IMR-90 (cell line): Measurements from ENCODE around the gene F11. TPM values are rescaled to one million over a fixed set of nuclear protein-coding genes. Genes with fewer than 3 reads are reported as not detected.

Source experiments
- ATAC-seq: fragments of 200-7000 bp; cut with Tn5 transposase; 2 replicates; pipeline ENCODE4 v1.9.1; 2020; ENCODE audit warnings: low read depth, mild to moderate bottlenecking, moderate library complexity
- BruUV-seq: library from RNA; stranded (reverse); fragments of 400-500 nt; replicated peaks from 2 replicates; lab custom pipeline; 2021; lab: Mats Ljungman, UMichigan
- CTCF ChIA-PET: fragments of 300-600 bp; formaldehyde crosslinking; extraction: SDS; loops from one replicate; lab custom pipeline; 2021; ENCODE audit warnings: antibody characterized with exemption; lab: Yijun Ruan, JAX
- POLR2A ChIA-PET: fragments of 300-600 bp; sonication (Branson Sonifier 250); formaldehyde crosslinking; loops from one replicate; lab custom pipeline; 2022; ENCODE audit warnings: antibody characterized with exemption; ENCODE audit not compliant: unreplicated experiment; lab: Charles Lee
- DNase-seq: peaks from one replicate; pipeline ENCODE4 v3.0.0; 2013
- H2AFZ ChIP-seq: replicated peaks from 2 replicates; pipeline ENCODE3; 2013; ENCODE audit warnings: low read length, mild to moderate bottlenecking; ENCODE audit not compliant: poor library complexity
- H2AK5ac ChIP-seq: 2 replicates; pipeline ENCODE4 v1.6.1; 2013; ENCODE audit warnings: low read depth, low read length, inconsistent platforms
- H2AK9ac ChIP-seq: replicated peaks from 2 replicates; pipeline ENCODE3; 2013; ENCODE audit warnings: mild to moderate bottlenecking, low read depth, low read length, moderate library complexity; ENCODE audit not compliant: poor library complexity
- H2BK120ac ChIP-seq: 2 replicates; pipeline ENCODE4 v1.6.1; 2013; ENCODE audit warnings: low read depth, low read length, inconsistent platforms
- H2BK15ac ChIP-seq: 3 replicates; pipeline ENCODE4 v1.6.1; 2013; ENCODE audit warnings: low read depth, low read length, inconsistent platforms
- H2BK20ac ChIP-seq: 2 replicates; pipeline ENCODE4 v1.6.1; 2013; ENCODE audit warnings: low read depth, mild to moderate bottlenecking, inconsistent platforms, low read length, moderate library complexity
- H2BK5ac ChIP-seq: 2 replicates; pipeline ENCODE4 v1.6.1; 2013; ENCODE audit warnings: mild to moderate bottlenecking, low read depth, low read length, inconsistent platforms; ENCODE audit not compliant: poor library complexity, severe bottlenecking
- H3K14ac ChIP-seq: replicated peaks from 2 replicates; pipeline ENCODE4 v1.6.1; 2013; ENCODE audit warnings: low read depth, low read length, inconsistent platforms
- H3K18ac ChIP-seq: 2 replicates; pipeline ENCODE4 v1.6.1; 2013; ENCODE audit warnings: low read depth, low read length, control low read depth
- H3K23ac ChIP-seq: 2 replicates; pipeline ENCODE4 v1.6.1; 2013; ENCODE audit warnings: low read depth, low read length, inconsistent platforms
- H3K27ac ChIP-seq: 2 replicates; pipeline ENCODE4 v1.5.1; 2013; ENCODE audit warnings: mild to moderate bottlenecking, control low read depth, low read length; ENCODE audit not compliant: insufficient read depth
- H3K27me3 ChIP-seq: 2 replicates; pipeline ENCODE4 v1.6.1; 2013; ENCODE audit warnings: low read length; ENCODE audit not compliant: control insufficient read depth, insufficient read depth
- H3K36me3 ChIP-seq: 2 replicates; pipeline ENCODE4 v1.6.1; 2013; ENCODE audit warnings: low read length, mixed read lengths; ENCODE audit not compliant: control insufficient read depth, insufficient read depth
- H3K4ac ChIP-seq: 2 replicates; pipeline ENCODE4 v1.6.1; 2013; ENCODE audit warnings: low read depth, low read length, inconsistent platforms
- H3K4me1 ChIP-seq: 2 replicates; pipeline ENCODE4 v1.6.1; 2013; ENCODE audit warnings: low read length, mixed read lengths; ENCODE audit not compliant: control insufficient read depth, insufficient read depth
- H3K4me2 ChIP-seq: 2 replicates; pipeline ENCODE4 v1.6.1; 2013; ENCODE audit warnings: low read depth, mild to moderate bottlenecking, control low read depth, low read length, moderate library complexity
- H3K4me3 ChIP-seq: 2 replicates; pipeline ENCODE4 v1.5.1; 2013; ENCODE audit warnings: low read depth, mild to moderate bottlenecking, control low read depth, low read length, moderate library complexity; ENCODE audit not compliant: insufficient read depth
- H3K56ac ChIP-seq: 2 replicates; pipeline ENCODE4 v1.6.1; 2013; ENCODE audit warnings: low read length, inconsistent platforms; ENCODE audit not compliant: insufficient read depth; ENCODE audit errors: extremely low read depth
- H3K79me1 ChIP-seq, 2 experiments: 2 replicates each; pipeline ENCODE4 v1.6.1; 2013; ENCODE audit warnings: low read length in 2 of 2, inconsistent platforms in 1 of 2, low read depth in 1 of 2
- H3K9ac ChIP-seq: 2 replicates; pipeline ENCODE4 v1.6.1; 2013; ENCODE audit warnings: low read depth, low read length, control low read depth
- H3K9me1 ChIP-seq: 2 replicates; pipeline ENCODE4 v1.6.1; 2013; ENCODE audit warnings: low read length, inconsistent platforms; ENCODE audit not compliant: insufficient read depth
- H3K9me3 ChIP-seq: 2 replicates; pipeline ENCODE4 v1.6.1; 2013; ENCODE audit warnings: low read length; ENCODE audit not compliant: control insufficient read depth, insufficient read depth
- H4K20me1 ChIP-seq: 2 replicates; pipeline ENCODE4 v1.6.1; 2013; ENCODE audit warnings: low read length, inconsistent platforms; ENCODE audit not compliant: insufficient read depth
- H4K5ac ChIP-seq: 2 replicates; pipeline ENCODE4 v1.6.1; 2013; ENCODE audit warnings: mild to moderate bottlenecking, low read depth, low read length, control low read depth
- H4K8ac ChIP-seq, 2 experiments: 2 replicates each; pipeline ENCODE4 v1.6.1; 2013; ENCODE audit warnings: low read depth in 2 of 2, low read length in 2 of 2, control low read depth in 1 of 2, inconsistent platforms in 1 of 2
- H4K91ac ChIP-seq: 2 replicates; pipeline ENCODE4 v1.6.1; 2013; ENCODE audit warnings: low read depth, low read length, inconsistent platforms; ENCODE audit not compliant: insufficient read depth
- BHLHE40 ChIP-seq: fragments of 150-350 bp; IDR thresholded peaks from 2 replicates; pipeline ENCODE4 v1.6.1; 2016; ENCODE audit warnings: mild to moderate bottlenecking, low read depth, low read length
- CHD1 ChIP-seq: IDR thresholded peaks from 2 replicates; pipeline ENCODE4 v1.6.1; 2012; ENCODE audit warnings: low read depth, low read length, improper control_type of control experiment
- MAZ ChIP-seq: IDR thresholded peaks from 2 replicates; pipeline ENCODE4 v1.6.1; 2012; ENCODE audit warnings: low read depth, mild to moderate bottlenecking, low read length, improper control_type of control experiment, moderate library complexity, borderline replicate concordance
- NFE2L2 ChIP-seq: fragments of 150-350 bp; IDR thresholded peaks from 2 replicates; pipeline ENCODE4 v1.6.1; 2016; ENCODE audit warnings: low read depth, mild to moderate bottlenecking, low read length
- RAD21 ChIP-seq: IDR thresholded peaks from 2 replicates; pipeline ENCODE4 v1.6.1; 2012; ENCODE audit warnings: low read length, improper control_type of control experiment
- RFX5 ChIP-seq: IDR thresholded peaks from 2 replicates; pipeline ENCODE4 v1.8.0; 2012; ENCODE audit warnings: low read depth, mild to moderate bottlenecking, low read length, moderate library complexity
- SMC3 ChIP-seq: fragments of 150-350 bp; IDR thresholded peaks from 2 replicates; pipeline ENCODE4 v1.6.1; 2016; ENCODE audit warnings: low read depth, mild to moderate bottlenecking, antibody characterized with exemption, low read length, moderate library complexity
- USF2 ChIP-seq: fragments of 150-350 bp; IDR thresholded peaks from 2 replicates; pipeline ENCODE4 v1.6.1; 2017; ENCODE audit warnings: mild to moderate bottlenecking, antibody characterized with exemption, low read length, low read depth
- WGBS, 2 experiments: methylation state at CpG; one replicate each; pipeline versions ENCODE4 v1.1.5 to v1.1.7; 2013; ENCODE audit warnings: missing lambda C conversion rate in 2 of 2; ENCODE audit not compliant: insufficient read length in 1 of 2; ENCODE audit errors: extremely low coverage in 2 of 2; 5-methylcytosine and 5-hydroxymethylcytosine counted together
- dilution Hi-C: fragments of 300-500 bp; cut with HindIII; formaldehyde crosslinking; loops from one replicate; pipeline ENCODE4 v1.14.3; 2018; ENCODE audit warnings: low sequenced_read_pairs; ENCODE audit not compliant: unreplicated experiment
- in situ Hi-C: fragments of 300-500 bp; cut with MboI; formaldehyde crosslinking; loops from 3 replicates; pipeline ENCODE4 v1.14.3; 2019; ENCODE audit warnings: low sequenced_read_pairs, inconsistent platforms, mixed read lengths
- intact Hi-C: fragments of 100-400 bp; cut with micrococcal nuclease; formaldehyde crosslinking; loops from 2 replicates; pipeline ENCODE4 v1.10.0; 2022
- polyA plus RNA-seq, 3 experiments: library from polyadenylated mRNA; depleted of rRNA; stranded (reverse); fragments of >200 nt; gene quantifications; 2 replicates each; pipeline ENCODE4 v1.2.3, GENCODE V29; 2012; ENCODE audit warnings: low replicate concordance in 1 of 3
- total RNA-seq: library from RNA; depleted of rRNA; stranded (reverse); fragments of >200 nt; gene quantifications from 2 replicates; pipeline ENCODE4 v1.2.3, GENCODE V29; 2012

F11 gene
- total and polyA plus RNA-seq, 2 of the 4 experiments (the other 2 are of a cell fraction): not detected

GRCh38 chr4:186286581-186286980 lies 20.6 kb downstream of the F11 start:
- no peak overlapping the region for H3K4ac ChIP-seq
- H3K14ac ChIP-seq: no peak overlapping the region
- no peak overlapping the region for H3K27ac ChIP-seq
- H3K36me3 ChIP-seq: no peaks in the 10 kb centered on the region
- H3K9me1 ChIP-seq: no peaks in the 10 kb centered on the region
- no peak overlapping the region for H3K18ac ChIP-seq
- no peak overlapping the region for H2BK15ac ChIP-seq
- in situ Hi-C loops (no loop called here), dilution Hi-C loops (no loop called here), intact Hi-C loops (no loop called here)
- no TSS peak for BruUV-seq
- H3K4me1 ChIP-seq: no peaks in the 10 kb centered on the region
- no peaks in the 10 kb centered on the region for H4K20me1 ChIP-seq
- H4K8ac ChIP-seq: no peak overlapping the region
- WGBS, 2 experiments: no CpG with 5 or more reads among the region's 3 CpGs
- no peak overlapping the region for H2AK9ac ChIP-seq
- no peak overlapping the region for H4K91ac ChIP-seq
- TF ChIP-seq SMC3 (no peak), MAZ (no peak), RFX5 (no peak), BHLHE40 (no peak), NFE2L2 (no peak), RAD21 (no peak), USF2 (no peak), CHD1 (no peak)
- H3K27me3 ChIP-seq: peaks cover 3% of the 10 kb centered on the region; the same call in 1 of the 2 replicates
- ATAC-seq (no peak), DNase-seq (no peak)
- CTCF ChIA-PET: no interaction called here
- no peak overlapping the region for H2BK20ac ChIP-seq
- no peak overlapping the region for H2BK120ac ChIP-seq
- no peaks in the 10 kb centered on the region for H3K9me3 ChIP-seq
- POLR2A ChIA-PET: no interaction called here
- no peaks in the 10 kb centered on the region for H3K79me1 ChIP-seq
- H3K56ac ChIP-seq: no peak overlapping the region
- H2BK5ac ChIP-seq: no peak overlapping the region
- no peak overlapping the region for H3K23ac ChIP-seq
- H2AFZ ChIP-seq: no peak overlapping the region
- H3K4me3 ChIP-seq: no peak overlapping the region
- H3K4me2 ChIP-seq: no peak overlapping the region
- H4K5ac ChIP-seq: no peak overlapping the region
- no peak overlapping the region for H3K9ac ChIP-seq
- H2AK5ac ChIP-seq: no peak overlapping the region
